ENCODE results near the gene UBALD2.
"Not testable (repeated sequence)": the region's sequence is repeated elsewhere in the genome, so short reads cannot be mapped to it uniquely, and the experiment has no call there.

The UBALD2 gene

GRCh38 chr17:76239538-76240274 lies 25.4 kb upstream of the UBALD2 start:
- Mint-ChIP-seq H3K9me3 (peaks cover 2% of the 10 kb centered on the region), H3K4me3 (peak overlapping the region; percentile 87), H3K4me1 (peaks cover 77% of the 10 kb centered on the region), H3K36me3 (peaks cover 37% of the 10 kb centered on the region), H3K27me3 (no peaks in the 10 kb centered on the region), H3K27ac (peak overlapping the region; percentile 86)
- CTCF ChIA-PET: interaction anchor here (1.9 kb wide), 1 partner anchor 58 kb away, joined by 4 read pairs; no protein-coding TSS in a partner anchor
- no peak for DNase-seq

- Mint-ChIP-seq H3K27me3 (no peaks in the 10 kb centered on the region), H3K4me1 (peaks cover 81% of the 10 kb centered on the region), H3K27ac (peak within 1 kb of the TSS; percentile 87), H3K36me3 (peaks cover 35% of the 10 kb centered on the region), H3K4me3 (peak within 1 kb of the TSS; percentile 87), H3K9me3 (peaks cover 2% of the 10 kb centered on the region)
- CTCF ChIA-PET: interaction anchor here (1.4 to 1.5 kb wide), 2 partner anchors 23 to 61 kb away, joined by 3 to 5 read pairs; no protein-coding TSS in a partner anchor
- peak; percentile 80 for DNase-seq
Observed at GRCh38 chr17:76240461-76241203, 24.5 kb upstream of the UBALD2 start, which contains the start of gene RNF157. TSS of gene RNF157 (minus strand) at chr17:76240493. CDS start at chr17:76240240, 253 bp downstream.

GRCh38 chr17:76241204-76241538 lies 24.0 kb upstream of the UBALD2 start:
- H3K36me3 Mint-ChIP-seq: peaks cover 33% of the 10 kb centered on the region
- H3K27me3 Mint-ChIP-seq: no peaks in the 10 kb centered on the region
- H3K27ac Mint-ChIP-seq: peak overlapping the region; percentile 87
- peaks cover 2% of the 10 kb centered on the region for H3K9me3 Mint-ChIP-seq
- H3K4me1 Mint-ChIP-seq: peaks cover 84% of the 10 kb centered on the region
- H3K4me3 Mint-ChIP-seq: peak overlapping the region; percentile 84
- CTCF ChIA-PET: interaction anchor here (0.7 to 1.5 kb wide), 3 partner anchors 22 to 61 kb away, joined by 3 to 5 read pairs (median 3); no protein-coding TSS in a partner anchor
- no peak for DNase-seq

GRCh38 chr17:76241691-76242255 lies 23.4 kb upstream of the UBALD2 start:
- Mint-ChIP-seq H3K36me3 (peaks cover 28% of the 10 kb centered on the region), H3K4me3 (peak overlapping the region; percentile 84), H3K4me1 (peaks cover 84% of the 10 kb centered on the region), H3K27ac (peak overlapping the region; percentile 87), H3K9me3 (peaks cover under 1% of the 10 kb centered on the region), H3K27me3 (no peaks in the 10 kb centered on the region)
- no peak for DNase-seq
- CTCF ChIA-PET: interaction anchor here (0.7 to 1.5 kb wide), 3 partner anchors 22 to 62 kb away, joined by 3 to 5 read pairs (median 3); no protein-coding TSS in a partner anchor

- Mint-ChIP-seq H3K4me1 (peaks cover 82% of the 10 kb centered on the region), H3K27ac (peak overlapping the region; percentile 90), H3K27me3 (no peaks in the 10 kb centered on the region), H3K9me3 (no peaks in the 10 kb centered on the region), H3K36me3 (peaks cover 11% of the 10 kb centered on the region), H3K4me3 (peak overlapping the region; percentile 32)
- CTCF ChIA-PET: interaction anchor here (0.6 to 5.6 kb wide), 8 partner anchors 19 to 124 kb away, joined by 3 to 39 read pairs (median 4); partner anchors contain the start of gene UBALD2
- DNase-seq: no peak
Observed at GRCh38 chr17:76243826-76244679, 21.1 kb upstream of the UBALD2 start.

GRCh38 chr17:76244721-76245120 lies 20.4 kb upstream of the UBALD2 start:
- H3K36me3 Mint-ChIP-seq, DNase-seq, H3K27me3 Mint-ChIP-seq, H3K4me3 Mint-ChIP-seq, H3K9me3 Mint-ChIP-seq: not testable (repeated sequence)
- CTCF ChIA-PET: interaction anchor here (0.6 to 5.6 kb wide), 5 partner anchors 19 to 64 kb away, joined by 3 to 39 read pairs (median 5); partner anchors contain the start of gene UBALD2
- H3K4me1 Mint-ChIP-seq: peaks cover 81% of the 10 kb centered on the region
- H3K27ac Mint-ChIP-seq: peak overlapping the region; percentile 90

- no peaks in the 10 kb centered on the region for H3K27me3 Mint-ChIP-seq
- peaks cover 88% of the 10 kb centered on the region for H3K4me1 Mint-ChIP-seq
- H3K9me3 Mint-ChIP-seq: no peaks in the 10 kb centered on the region
- peak overlapping the region; percentile 90 for H3K27ac Mint-ChIP-seq
- peaks cover 3% of the 10 kb centered on the region for H3K36me3 Mint-ChIP-seq
- CTCF ChIA-PET: interaction anchor here (0.7 to 5.6 kb wide), 14 partner anchors 9 to 125 kb away, joined by 3 to 39 read pairs (median 6); partner anchors contain the start of gene UBALD2
- peak; percentile 86 for DNase-seq
- H3K4me3 Mint-ChIP-seq: peak overlapping the region; percentile 22
Observed at GRCh38 chr17:76246080-76247066, 18.8 kb upstream of the UBALD2 start.

GRCh38 chr17:76247304-76247703 lies 17.8 kb upstream of the UBALD2 start:
- peak overlapping the region; percentile 90 for H3K27ac Mint-ChIP-seq
- CTCF ChIA-PET: interaction anchor here (1.0 to 5.6 kb wide), 10 partner anchors 9 to 67 kb away, joined by 3 to 39 read pairs (median 9); partner anchors contain the start of gene UBALD2
- no peak for DNase-seq
- H3K27me3 Mint-ChIP-seq: no peaks in the 10 kb centered on the region
- H3K9me3 Mint-ChIP-seq: no peaks in the 10 kb centered on the region
- peaks cover 88% of the 10 kb centered on the region for H3K4me1 Mint-ChIP-seq
- peaks cover 2% of the 10 kb centered on the region for H3K36me3 Mint-ChIP-seq
- H3K4me3 Mint-ChIP-seq: no peak overlapping the region

- H3K36me3 Mint-ChIP-seq: peaks cover 2% of the 10 kb centered on the region
- H3K4me3 Mint-ChIP-seq: no peak overlapping the region
- H3K27me3 Mint-ChIP-seq: no peaks in the 10 kb centered on the region
- no peaks in the 10 kb centered on the region for H3K9me3 Mint-ChIP-seq
- peaks cover 88% of the 10 kb centered on the region for H3K4me1 Mint-ChIP-seq
- CTCF ChIA-PET: interaction anchor here (0.6 to 5.6 kb wide), 7 partner anchors 10 to 68 kb away, joined by 3 to 39 read pairs (median 4); partner anchors contain the start of gene UBALD2
- DNase-seq: no peak
- peak overlapping the region; percentile 82 for H3K27ac Mint-ChIP-seq
Observed at GRCh38 chr17:76248013-76248782, 16.9 kb upstream of the UBALD2 start.

- H3K4me3 Mint-ChIP-seq: no peak overlapping the region
- H3K27me3 Mint-ChIP-seq: no peaks in the 10 kb centered on the region
- CTCF ChIA-PET: interaction anchor here (1.0 to 5.6 kb wide), 3 partner anchors 11 to 68 kb away, joined by 3 to 39 read pairs (median 3); partner anchors contain the start of gene UBALD2
- no peaks in the 10 kb centered on the region for H3K36me3 Mint-ChIP-seq
- H3K27ac Mint-ChIP-seq: peak overlapping the region; percentile 98
- H3K4me1 Mint-ChIP-seq: peaks cover 80% of the 10 kb centered on the region
- peaks cover 3% of the 10 kb centered on the region for H3K9me3 Mint-ChIP-seq
- DNase-seq: no peak
Observed at GRCh38 chr17:76250141-76250540, 15.0 kb upstream of the UBALD2 start.

GRCh38 chr17:76251478-76252039 lies 13.6 kb upstream of the UBALD2 start:
- CTCF ChIA-PET: interaction anchor here (0.8 to 1.4 kb wide), 4 partner anchors 10 to 71 kb away, joined by 3 to 6 read pairs (median 4); partner anchors contain the start of gene UBALD2
- Mint-ChIP-seq H3K4me1 (peaks cover 80% of the 10 kb centered on the region), H3K27ac (peak overlapping the region; percentile 98), H3K9me3 (peaks cover 11% of the 10 kb centered on the region), H3K27me3 (no peaks in the 10 kb centered on the region), H3K4me3 (peak overlapping the region; percentile 65), H3K36me3 (peaks cover 10% of the 10 kb centered on the region)
- DNase-seq: no peak
